Cardiac muscle cell (in vitro differentiated cells and primary cell): ENCODE measurements around the gene FBLN1. TPM values are rescaled to one million over a fixed set of nuclear protein-coding genes. Genes with fewer than 3 reads are reported as not detected.

Experiments
- DNase-seq, 2 donors: peaks; one replicate each; pipeline versions ENCODE4 v3.0.0 to v3.0.0-alpha.2; 2010 to 2017; ENCODE audit warnings: low read depth in 1 of 2, low spot score in 1 of 2
- H3K27ac ChIP-seq: fragments of 200-600 bp; sonication (generic); 2 replicates; pipeline ENCODE4 v1.5.1; 2016
- H3K27me3 ChIP-seq: fragments of 200-600 bp; sonication (generic); 2 replicates; pipeline ENCODE4 v1.6.0; 2016; ENCODE audit warnings: control low read depth
- H3K36me3 ChIP-seq: fragments of 200-600 bp; sonication (generic); 2 replicates; pipeline ENCODE4 v1.5.1; 2016; ENCODE audit warnings: control low read depth
- H3K4me1 ChIP-seq: fragments of 200-600 bp; sonication (generic); 2 replicates; pipeline ENCODE4 v1.8.1; 2017; ENCODE audit warnings: low read depth, mild to moderate bottlenecking, mixed run types
- H3K4me3 ChIP-seq: fragments of 200-600 bp; sonication (generic); 2 replicates; pipeline ENCODE4 v1.5.1; 2016; ENCODE audit warnings: mild to moderate bottlenecking
- H3K9me3 ChIP-seq: fragments of 200-600 bp; sonication (generic); 2 replicates; pipeline ENCODE4 v1.5.1; 2017; ENCODE audit warnings: low read depth, mild to moderate bottlenecking, control low read depth
- CTCF ChIP-seq: IDR thresholded peaks from 2 replicates; pipeline ENCODE4 v1.5.1; 2012; ENCODE audit warnings: low read depth, mild to moderate bottlenecking, low read length
- polyA plus RNA-seq: library from polyadenylated mRNA; unstranded; fragments of >200 nt; fragmentation: Nextera tagmentation; extraction: Ambion mirVana; gene quantifications from 2 replicates; pipeline ENCODE4 v1.2.1, GENCODE V29; 2016
- total RNA-seq: library from RNA; depleted of rRNA; stranded (reverse); fragments of >200 nt; gene quantifications from 2 replicates; pipeline ENCODE4 v1.2.3, GENCODE V29; 2016

FBLN1 gene
- total and polyA plus RNA-seq, 2 experiments from 2014 or later = 53.8 to 55.7 TPM

- no peaks in the 10 kb centered on the region for H3K36me3 ChIP-seq
- H3K27ac ChIP-seq = no peak overlapping the region
- no peak for TF ChIP-seq CTCF
- H3K4me3 ChIP-seq = no peak overlapping the region
- no peak for DNase-seq
- H3K9me3 ChIP-seq = no peaks in the 10 kb centered on the region
- H3K4me1 ChIP-seq = peaks cover 19% of the 10 kb centered on the region
- no peaks in the 10 kb centered on the region for H3K27me3 ChIP-seq
These were observed 13.0 kb downstream of the FBLN1 start for GRCh38 chr22:45515676-45516075.

GRCh38 chr22:45516163-45516562 lies 13.5 kb downstream of the FBLN1 start:
- no peak for DNase-seq
- H3K4me3 ChIP-seq = no peak overlapping the region
- no peaks in the 10 kb centered on the region for H3K27me3 ChIP-seq
- H3K36me3 ChIP-seq = no peaks in the 10 kb centered on the region
- no peak for TF ChIP-seq CTCF
- H3K9me3 ChIP-seq = no peaks in the 10 kb centered on the region
- peaks cover 19% of the 10 kb centered on the region for H3K4me1 ChIP-seq
- no peak overlapping the region for H3K27ac ChIP-seq

GRCh38 chr22:45516923-45517675 lies 14.4 kb downstream of the FBLN1 start:
- H3K27ac ChIP-seq = no peak overlapping the region
- no peak overlapping the region for H3K4me3 ChIP-seq
- no peaks in the 10 kb centered on the region for H3K27me3 ChIP-seq
- TF ChIP-seq CTCF = no peak
- H3K9me3 ChIP-seq = no peaks in the 10 kb centered on the region
- peak; percentile 42 to 55 for DNase-seq
- H3K4me1 ChIP-seq = peaks cover 14% of the 10 kb centered on the region
- no peaks in the 10 kb centered on the region for H3K36me3 ChIP-seq

GRCh38 chr22:45518136-45518535 lies 15.5 kb downstream of the FBLN1 start:
- Histone ChIP-seq H3K36me3 (no peaks in the 10 kb centered on the region), H3K4me1 (peaks cover 13% of the 10 kb centered on the region), H3K4me3 (no peak overlapping the region), H3K9me3 (no peaks in the 10 kb centered on the region), H3K27ac (no peak overlapping the region), H3K27me3 (no peaks in the 10 kb centered on the region)
- DNase-seq = no peak
- no peak for TF ChIP-seq CTCF

GRCh38 chr22:45518580-45518991 lies 15.9 kb downstream of the FBLN1 start:
- H3K36me3 ChIP-seq = no peaks in the 10 kb centered on the region
- H3K4me1 ChIP-seq = peaks cover 13% of the 10 kb centered on the region
- H3K27me3 ChIP-seq = no peaks in the 10 kb centered on the region
- H3K27ac ChIP-seq = no peak overlapping the region
- DNase-seq = no peak
- no peaks in the 10 kb centered on the region for H3K9me3 ChIP-seq
- TF ChIP-seq CTCF = no peak
- no peak overlapping the region for H3K4me3 ChIP-seq
